Measurements from ENCODE around the gene TFF1.

Gene TFF1

DNA sequence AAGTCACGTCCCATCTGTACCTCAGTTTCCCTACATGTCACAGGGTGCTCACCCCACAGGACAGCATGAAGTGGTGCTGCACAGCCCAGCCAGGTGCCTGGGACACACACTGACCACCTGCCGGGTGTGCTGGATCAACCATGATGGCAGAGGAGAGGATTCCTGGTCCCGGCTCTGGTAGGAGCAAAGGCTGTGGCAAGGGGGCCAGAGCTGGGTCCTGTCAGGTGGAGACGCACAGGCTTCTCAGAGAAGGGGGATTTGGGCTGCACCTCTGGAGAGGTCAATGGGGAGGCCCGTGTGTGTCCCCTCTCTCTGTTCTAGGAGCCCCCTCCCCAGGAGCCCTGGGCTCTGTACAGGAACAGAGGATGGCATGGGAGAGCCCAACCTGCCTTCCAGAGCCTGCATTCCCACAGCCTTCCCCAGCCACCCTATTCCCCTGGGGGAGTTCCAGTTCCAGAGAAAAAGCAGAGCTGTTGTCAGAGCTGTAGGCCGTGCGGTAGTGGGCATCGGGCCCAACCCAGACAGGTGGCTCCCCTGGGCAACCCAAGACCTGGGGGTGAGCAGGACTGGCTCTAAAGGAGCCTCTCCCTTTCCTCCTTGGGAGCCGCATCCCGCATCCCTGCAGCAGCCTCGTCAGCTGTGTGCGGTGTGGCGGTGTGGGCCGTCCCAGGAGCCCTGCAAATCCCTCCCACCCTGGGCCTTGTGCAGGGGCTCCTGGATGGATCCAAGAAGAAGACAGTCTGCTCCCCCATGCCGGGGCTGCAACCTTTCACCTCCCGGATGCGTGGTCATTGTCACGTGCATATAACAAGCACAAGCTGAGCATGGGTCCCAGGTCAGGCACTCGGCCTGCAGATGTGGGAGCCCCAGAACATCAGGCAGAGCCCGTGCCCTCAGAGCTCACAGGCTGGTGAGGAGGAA lies 48.2 kb downstream of the TFF1 start:
- no peak for DNase-seq (ENCODE audit: low spot score)

GRCh38 chr21:42317341-42317741 lies 49.0 kb downstream of the TFF1 start:
- no peak for DNase-seq (ENCODE audit: low spot score)

DNA sequence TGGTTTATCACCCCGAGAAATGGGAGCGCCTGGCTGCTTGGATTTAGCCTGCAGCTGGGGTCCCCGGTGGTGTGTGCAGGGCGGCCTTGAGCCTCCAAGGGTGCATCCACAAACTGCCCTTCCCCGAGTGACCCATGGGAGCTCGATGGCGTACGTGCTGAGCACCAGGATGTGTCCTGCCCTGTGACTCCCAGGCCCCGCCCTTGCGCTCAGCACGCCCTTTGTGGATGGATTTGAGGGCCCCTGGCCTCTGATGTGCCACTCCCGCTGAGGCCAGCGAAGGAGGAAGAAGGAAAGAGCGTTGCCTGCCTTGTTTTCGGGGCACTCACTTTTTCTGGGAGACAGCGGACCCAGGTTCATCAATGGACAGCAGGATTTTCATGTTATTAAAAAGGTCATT lies 49.4 kb downstream of the TFF1 start:
- no peak for DNase-seq (ENCODE audit: low spot score)

DNA sequence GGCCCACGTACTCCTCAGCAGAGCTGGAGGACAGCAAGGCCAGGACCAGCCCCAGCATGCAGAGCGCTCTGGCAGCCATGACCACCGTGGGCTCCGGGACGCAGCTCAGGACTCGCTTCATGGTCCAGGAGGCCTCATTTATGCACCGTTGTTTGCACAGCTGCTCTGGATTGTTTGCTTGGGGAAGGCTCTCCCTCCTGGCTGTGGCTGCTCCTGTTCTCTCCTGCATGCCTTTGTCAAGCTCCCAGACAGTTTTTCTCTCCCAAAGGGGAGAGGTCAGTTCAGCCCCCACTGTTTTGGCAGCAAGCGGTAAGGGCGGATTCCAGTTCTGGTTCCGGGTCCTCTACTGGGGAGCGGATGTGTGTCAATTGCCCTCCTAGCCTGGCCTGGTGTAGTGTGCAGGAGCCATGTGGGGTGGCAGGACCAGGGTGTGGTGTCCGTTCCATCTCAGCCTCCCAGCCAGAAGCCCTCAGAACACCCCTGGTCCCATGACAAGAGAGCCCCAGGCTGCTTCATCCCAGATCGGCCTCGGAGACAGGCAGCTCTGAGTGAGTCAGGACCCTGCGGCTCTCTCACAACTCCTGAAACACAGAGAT lies 50.9 kb downstream of the TFF1 start, which contains the start of gene TFF3:
Gene TFF3 (minus strand): TSS at position 114 of the 596 bp plus-strand sequence. CDS start 35 bp downstream, at position 79.
- no peak for DNase-seq (ENCODE audit: low spot score)

- DNase-seq (ENCODE audit: low spot score): no peak
Measured at GRCh38 chr21:42314616-42315295, 51.6 kb downstream of the TFF1 start.

DNA sequence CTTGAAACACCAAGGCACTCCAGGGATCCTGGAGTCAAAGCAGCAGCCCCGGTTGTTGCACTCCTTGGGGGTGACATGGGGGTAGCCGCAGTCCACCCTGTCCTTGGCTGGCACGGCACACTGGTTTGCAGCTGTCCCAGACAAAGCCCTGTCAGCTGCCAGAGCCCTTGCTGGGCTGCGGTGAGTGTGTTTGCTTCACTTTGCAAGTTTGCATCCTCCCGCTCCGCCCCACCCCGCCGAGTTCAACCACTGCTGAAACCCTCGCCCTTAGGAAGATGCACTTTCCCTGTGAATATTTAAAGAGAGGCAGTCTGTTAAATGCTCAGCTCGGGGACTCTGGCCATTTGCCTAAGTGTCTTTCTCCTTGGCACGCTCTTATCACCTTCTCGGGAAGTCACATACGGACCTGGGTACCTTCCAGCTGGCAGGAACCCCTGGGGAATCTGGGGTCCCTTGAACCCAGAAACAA lies 52.8 kb downstream of the TFF1 start:
- no peak for DNase-seq (ENCODE audit: low spot score)

GRCh38 chr21:42312626-42313104 lies 53.7 kb downstream of the TFF1 start:
- no peak for DNase-seq (ENCODE audit: low spot score)

Data from RKO (cell line).